Type B pancreatic cell (in vitro differentiated cells): ENCODE measurements around the gene PRKCZ. TPM values are rescaled to one million over a fixed set of nuclear protein-coding genes. Genes with fewer than 3 reads are reported as not detected.

ENCODE experiments used
- DNase-seq: peaks from one replicate; pipeline ENCODE4 v3.0.0; 2021; ENCODE audit warnings: mixed read lengths; ENCODE audit not compliant: unreplicated experiment; ENCODE audit errors: extremely low spot score
- H3K27ac Mint-ChIP-seq: 2 replicates; pipeline ENCODE4 v1.8.0; 2021; ENCODE audit warnings: mild to moderate bottlenecking, mixed read lengths
- H3K27me3 Mint-ChIP-seq: 2 replicates; pipeline ENCODE4 v1.8.0; 2021; ENCODE audit warnings: mixed read lengths
- H3K36me3 Mint-ChIP-seq: 2 replicates; pipeline ENCODE4 v1.8.0; 2021; ENCODE audit warnings: mixed read lengths
- H3K4me1 Mint-ChIP-seq: one replicate; pipeline ENCODE4 v1.8.0; 2021; ENCODE audit warnings: mixed read lengths; ENCODE audit not compliant: unreplicated experiment
- H3K4me3 Mint-ChIP-seq: 2 replicates; pipeline ENCODE4 v1.8.0; 2021; ENCODE audit warnings: mild to moderate bottlenecking, mixed read lengths
- H3K9me3 Mint-ChIP-seq: 2 replicates; pipeline ENCODE4 v1.8.0; 2021; ENCODE audit warnings: mixed read lengths
- CTCF ChIP-seq: fragments of 200-600 bp; sonication (generic); conservative IDR thresholded peaks from 2 replicates; pipeline ENCODE4 v1.5.0; 2021; ENCODE audit warnings: antibody characterized with exemption, mild to moderate bottlenecking
- total RNA-seq: library from RNA; stranded (reverse); gene quantifications from 2 replicates; pipeline ENCODE4 v1.2.1, GENCODE V29; 2021; ENCODE audit warnings: low replicate concordance

PRKCZ gene
- total RNA-seq, 1 donor from 2014 or later, result 33.2 TPM

- Mint-ChIP-seq H3K9me3 (no peaks in the 10 kb centered on the region), H3K27ac (no peak overlapping the region), H3K4me1 (peaks cover 5% of the 10 kb centered on the region), H3K36me3 (no peaks in the 10 kb centered on the region), H3K27me3 (no peaks in the 10 kb centered on the region), H3K4me3 (no peak overlapping the region)
- TF ChIP-seq CTCF, result no peak
- DNase-seq, result no peak
These were observed 163.6 kb downstream of the PRKCZ start for GRCh38 chr1:2213576-2214505.

- Mint-ChIP-seq H3K4me3 (no peak overlapping the region), H3K4me1 (no peaks in the 10 kb centered on the region), H3K9me3 (no peaks in the 10 kb centered on the region), H3K27ac (no peak overlapping the region), H3K36me3 (no peaks in the 10 kb centered on the region), H3K27me3 (no peaks in the 10 kb centered on the region)
- no peak for TF ChIP-seq CTCF
- DNase-seq, result peak; percentile 68
These were observed 164.5 kb downstream of the PRKCZ start for GRCh38 chr1:2214541-2215241.

GRCh38 chr1:2215329-2215728 is 165.1 kb downstream of the PRKCZ start:
- Mint-ChIP-seq H3K36me3 (no peaks in the 10 kb centered on the region), H3K9me3 (no peaks in the 10 kb centered on the region), H3K27me3 (no peaks in the 10 kb centered on the region), H3K4me1 (no peaks in the 10 kb centered on the region), H3K4me3 (no peak overlapping the region), H3K27ac (no peak overlapping the region)
- peak; percentile 69 for DNase-seq
- no peak for TF ChIP-seq CTCF

- no peak for TF ChIP-seq CTCF
- Mint-ChIP-seq H3K36me3 (no peaks in the 10 kb centered on the region), H3K4me3 (no peak overlapping the region), H3K27ac (no peak overlapping the region), H3K4me1 (peaks cover under 1% of the 10 kb centered on the region), H3K27me3 (no peaks in the 10 kb centered on the region), H3K9me3 (no peaks in the 10 kb centered on the region)
- DNase-seq, result peak; percentile 67
These were observed 165.9 kb downstream of the PRKCZ start for GRCh38 chr1:2215909-2216766.

GRCh38 chr1:2216767-2217058 is 166.5 kb downstream of the PRKCZ start:
- no peaks in the 10 kb centered on the region for H3K27me3 Mint-ChIP-seq
- no peak overlapping the region for H3K4me3 Mint-ChIP-seq
- peaks cover 4% of the 10 kb centered on the region for H3K4me1 Mint-ChIP-seq
- no peaks in the 10 kb centered on the region for H3K9me3 Mint-ChIP-seq
- no peak for TF ChIP-seq CTCF
- H3K36me3 Mint-ChIP-seq, result no peaks in the 10 kb centered on the region
- no peak overlapping the region for H3K27ac Mint-ChIP-seq
- DNase-seq, result no peak
